COLO668 (cell line): ENCODE data around the gene SPC24.
"Not testable (repeated sequence)": the region's sequence is repeated elsewhere in the genome, so short reads cannot be mapped to it uniquely, and the experiment has no call there.

Experiments used
- DNase-seq: peaks from one replicate; lab custom pipeline; 2025; ENCODE audit not compliant: unreplicated experiment; lab: John Stamatoyannopoulos, UW

SPC24 gene

GRCh38 chr19:11131471-11131870 lies 24.1 kb downstream of the SPC24 start:
- DNase-seq, result no peak

DNA sequence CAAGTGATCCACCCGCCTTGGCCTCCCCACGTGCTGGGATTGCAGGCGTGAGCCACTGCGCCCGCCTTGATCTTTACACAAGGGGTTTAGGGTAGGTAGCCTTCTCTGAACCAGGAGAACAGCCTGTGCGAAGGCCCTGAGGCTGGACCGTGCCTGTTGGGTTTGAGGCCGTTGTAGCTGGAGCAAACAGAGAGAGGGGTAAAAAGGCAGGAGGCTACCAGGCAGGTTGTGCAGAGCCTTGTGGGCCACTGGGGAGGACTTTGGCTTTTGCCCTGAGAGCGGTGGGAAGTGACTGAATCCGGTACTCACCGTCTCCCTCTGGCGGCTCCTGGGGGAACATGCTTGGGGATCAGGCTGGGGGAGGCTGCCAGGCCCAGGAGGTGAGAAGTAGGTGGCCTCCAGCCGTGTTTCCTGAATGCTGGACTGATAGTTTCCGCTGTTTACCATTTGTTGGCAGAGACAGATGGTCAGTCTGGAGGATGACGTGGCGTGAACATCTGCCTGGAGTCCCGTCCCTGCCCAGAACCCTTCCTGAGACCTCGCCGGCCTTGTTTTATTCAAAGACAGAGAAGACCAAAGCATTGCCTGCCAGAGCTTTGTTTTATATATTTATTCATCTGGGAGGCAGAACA lies 24.6 kb downstream of the SPC24 start:
- DNase-seq, result peak; percentile 74

DNA sequence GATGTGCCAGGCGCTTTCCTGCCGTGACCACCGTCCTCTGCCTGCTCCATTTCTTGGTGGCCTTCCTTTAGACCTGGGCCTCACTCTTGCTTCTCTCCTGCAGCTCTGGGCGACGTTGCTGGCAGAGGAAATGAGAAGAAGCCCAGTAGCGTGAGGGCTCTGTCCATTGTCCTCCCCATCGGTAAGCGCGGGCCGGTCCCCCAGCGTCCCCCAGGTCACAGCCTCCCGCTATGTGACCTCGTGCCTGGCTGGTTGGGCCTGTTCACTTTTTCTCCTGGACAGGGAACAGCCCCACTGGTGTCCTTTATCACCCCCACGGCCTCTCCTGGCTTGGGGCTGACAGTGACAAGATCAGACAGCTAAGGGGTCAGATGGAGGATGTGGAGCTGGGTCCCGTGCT lies 27.7 kb downstream of the SPC24 start:
- DNase-seq, result no peak

DNA sequence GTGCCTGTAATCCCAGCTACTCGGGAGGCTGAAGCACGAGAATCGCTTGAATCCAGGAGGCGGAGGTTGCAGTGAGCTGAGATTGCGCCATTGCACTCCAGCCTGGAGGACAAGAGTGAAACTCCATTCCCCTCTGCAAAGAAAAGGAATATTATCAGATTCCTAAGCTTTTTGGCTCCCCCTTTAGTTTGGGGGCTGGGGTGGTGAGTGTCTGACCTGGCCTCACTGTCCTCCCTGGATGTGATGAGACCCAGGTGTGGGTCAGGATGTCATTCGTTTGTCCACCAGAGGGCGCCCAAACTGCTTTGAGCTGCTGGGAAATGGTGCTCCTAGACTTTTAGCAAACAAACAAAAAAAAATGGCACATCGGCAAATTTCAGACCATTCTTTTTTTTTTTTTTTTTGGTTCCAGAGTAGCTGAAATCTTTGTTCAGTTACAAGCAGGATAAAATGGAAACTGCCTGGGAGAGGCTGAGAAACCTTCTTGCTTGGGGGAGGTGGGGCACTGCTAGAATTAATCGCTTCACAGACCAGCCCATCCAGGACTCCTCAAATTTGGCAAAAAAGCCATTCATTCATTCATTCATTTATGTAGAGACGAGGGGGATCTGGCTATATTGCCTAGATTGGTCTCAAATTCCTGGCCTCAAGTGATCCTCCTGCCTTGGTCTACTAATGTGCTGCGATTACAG lies 29.4 kb downstream of the SPC24 start:
- DNase-seq, result peak; percentile 78

GRCh38 chr19:11124157-11124556 lies 31.4 kb downstream of the SPC24 start:
- not testable (repeated sequence) for DNase-seq

GRCh38 chr19:11123114-11123513 lies 32.5 kb downstream of the SPC24 start:
- DNase-seq, result no peak

DNA sequence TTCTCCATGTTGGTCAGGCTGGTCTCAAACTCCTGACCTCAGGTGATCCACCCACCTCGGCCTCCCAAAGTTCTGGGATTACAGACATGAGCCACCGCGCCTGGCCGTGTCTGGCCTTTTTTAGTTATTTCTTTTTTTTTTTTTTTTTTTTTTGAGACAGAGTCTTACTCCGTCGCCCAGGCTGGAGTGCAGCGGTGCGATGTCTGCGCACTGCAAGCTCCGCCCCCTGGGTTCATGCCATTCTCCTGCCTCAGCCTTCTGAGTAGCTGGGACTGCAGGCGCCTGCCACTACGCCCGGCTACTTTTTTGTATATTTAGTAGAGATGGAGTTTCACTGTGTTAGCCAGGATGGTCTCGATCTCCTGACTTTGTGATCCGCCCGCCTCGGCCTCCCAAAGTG lies 33.6 kb downstream of the SPC24 start:
- DNase-seq, result not testable (repeated sequence)

- no peak for DNase-seq
Measured at GRCh38 chr19:11116507-11116906, 39.1 kb downstream of the SPC24 start.

GRCh38 chr19:11115895-11116446 lies 39.6 kb downstream of the SPC24 start:
- no peak for DNase-seq

- no peak for DNase-seq
Measured at GRCh38 chr19:11115042-11115441, 40.5 kb downstream of the SPC24 start.

DNA sequence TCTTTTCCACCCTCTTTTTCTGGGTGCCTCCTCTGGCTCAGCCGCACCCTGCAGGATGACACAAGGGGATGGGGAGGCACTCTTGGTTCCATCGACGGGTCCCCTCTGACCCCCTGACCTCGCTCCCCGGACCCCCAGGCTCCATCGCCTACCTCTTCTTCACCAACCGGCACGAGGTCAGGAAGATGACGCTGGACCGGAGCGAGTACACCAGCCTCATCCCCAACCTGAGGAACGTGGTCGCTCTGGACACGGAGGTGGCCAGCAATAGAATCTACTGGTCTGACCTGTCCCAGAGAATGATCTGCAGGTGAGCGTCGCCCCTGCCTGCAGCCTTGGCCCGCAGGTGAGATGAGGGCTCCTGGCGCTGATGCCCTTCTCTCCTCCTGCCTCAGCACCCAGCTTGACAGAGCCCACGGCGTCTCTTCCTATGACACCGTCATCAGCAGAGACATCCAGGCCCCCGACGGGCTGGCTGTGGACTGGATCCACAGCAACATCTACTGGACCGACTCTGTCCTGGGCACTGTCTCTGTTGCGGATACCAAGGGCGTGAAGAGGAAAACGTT lies 42.4 kb downstream of the SPC24 start:
- no peak for DNase-seq

- no peak for DNase-seq
Measured at GRCh38 chr19:11111771-11112144, 43.8 kb downstream of the SPC24 start.

DNA sequence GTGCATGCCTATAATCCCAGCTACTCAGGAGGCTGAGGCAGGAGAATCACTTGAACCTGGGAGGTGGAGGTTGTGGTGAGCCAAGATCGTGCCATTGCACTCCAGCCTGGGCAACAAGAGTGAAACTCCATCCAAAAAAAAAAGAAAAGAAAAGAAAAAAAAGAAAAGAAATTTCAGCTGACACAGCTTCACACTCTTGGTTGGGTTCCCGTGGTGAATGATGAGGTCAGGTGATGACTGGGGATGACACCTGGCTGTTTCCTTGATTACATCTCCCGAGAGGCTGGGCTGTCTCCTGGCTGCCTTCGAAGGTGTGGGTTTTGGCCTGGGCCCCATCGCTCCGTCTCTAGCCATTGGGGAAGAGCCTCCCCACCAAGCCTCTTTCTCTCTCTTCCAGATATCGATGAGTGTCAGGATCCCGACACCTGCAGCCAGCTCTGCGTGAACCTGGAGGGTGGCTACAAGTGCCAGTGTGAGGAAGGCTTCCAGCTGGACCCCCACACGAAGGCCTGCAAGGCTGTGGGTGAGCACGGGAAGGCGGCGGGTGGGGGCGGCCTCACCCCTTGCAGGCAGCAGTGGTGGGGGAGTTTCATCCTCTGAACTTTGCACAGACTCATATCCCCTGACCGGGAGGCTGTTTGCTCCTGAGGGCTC lies 44.3 kb downstream of the SPC24 start:
- no peak for DNase-seq

- DNase-seq, result no peak
Measured at GRCh38 chr19:11108746-11109145, 46.8 kb downstream of the SPC24 start.

GRCh38 chr19:11106477-11106876 lies 49.1 kb downstream of the SPC24 start:
- DNase-seq, result no peak

GRCh38 chr19:11105014-11105636 lies 50.5 kb downstream of the SPC24 start:
- no peak for DNase-seq

DNA sequence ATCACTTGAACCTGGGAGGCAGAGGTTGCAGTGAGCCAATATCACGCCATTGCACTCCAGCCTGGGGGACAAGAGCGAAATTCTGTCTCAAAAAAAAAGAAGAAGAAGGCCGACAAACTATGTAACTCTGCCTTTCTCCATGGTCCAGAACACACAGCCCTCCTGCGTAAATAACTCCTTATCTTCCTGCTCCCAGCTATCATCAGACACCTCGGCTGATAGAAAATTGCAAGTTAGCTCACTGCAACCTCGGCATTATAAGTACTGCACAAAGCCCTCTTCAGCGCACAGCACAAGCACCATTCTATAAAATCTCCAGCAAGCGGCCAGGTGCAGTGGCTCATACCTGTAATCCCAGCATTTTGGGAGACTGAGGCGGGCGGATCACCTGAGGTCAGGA lies 51.9 kb downstream of the SPC24 start:
- not testable (repeated sequence) for DNase-seq

DNA sequence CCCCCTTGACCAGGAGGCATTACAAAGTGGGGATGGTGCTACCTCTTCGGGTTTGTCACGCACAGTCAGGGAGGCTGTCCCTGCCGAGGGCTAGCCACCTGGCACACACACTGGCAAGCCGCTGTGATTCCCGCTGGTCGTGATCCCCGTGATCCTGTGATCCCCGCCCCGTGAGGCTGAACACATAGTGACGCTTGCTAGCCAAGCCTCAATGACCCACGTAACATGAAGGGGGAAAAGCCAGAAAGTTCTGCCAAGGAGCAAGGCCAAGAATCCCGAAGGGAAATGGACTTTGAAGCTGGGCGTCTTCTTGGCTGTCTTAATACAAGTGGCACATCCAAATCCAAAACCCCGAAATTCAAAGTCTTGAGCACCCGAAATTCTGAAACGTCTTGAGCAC lies 52.6 kb downstream of the SPC24 start:
- no peak for DNase-seq

DNA sequence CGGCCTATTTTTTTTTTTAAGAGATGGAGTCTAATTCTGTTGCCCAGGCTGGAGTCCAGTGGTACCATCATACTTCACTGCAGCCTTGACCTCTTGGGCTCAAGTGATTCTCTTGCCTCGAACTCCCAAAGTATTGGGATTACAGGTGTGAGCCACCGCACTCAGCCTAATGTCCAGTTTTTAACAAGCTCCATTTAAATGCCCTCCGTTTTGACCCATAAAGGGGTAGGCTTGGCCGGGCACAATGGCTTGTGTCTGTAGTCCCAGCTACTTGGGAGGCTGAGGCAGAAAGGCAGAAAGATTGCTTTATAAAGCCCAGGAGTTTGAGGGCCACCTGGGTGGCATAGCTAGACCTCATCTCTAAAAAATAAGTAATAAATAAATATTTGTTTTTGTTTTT lies 54.5 kb downstream of the SPC24 start:
- no peak for DNase-seq

DNA sequence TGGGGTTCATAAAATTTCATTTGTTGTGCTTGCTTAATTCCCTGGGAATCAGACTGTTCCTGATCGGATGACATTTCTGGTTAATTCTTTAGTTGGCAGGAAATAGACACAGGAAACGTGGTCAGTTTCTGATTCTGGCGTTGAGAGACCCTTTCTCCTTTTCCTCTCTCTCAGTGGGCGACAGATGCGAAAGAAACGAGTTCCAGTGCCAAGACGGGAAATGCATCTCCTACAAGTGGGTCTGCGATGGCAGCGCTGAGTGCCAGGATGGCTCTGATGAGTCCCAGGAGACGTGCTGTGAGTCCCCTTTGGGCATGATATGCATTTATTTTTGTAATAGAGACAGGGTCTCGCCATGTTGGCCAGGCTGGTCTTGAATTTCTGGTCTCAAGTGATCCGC lies 55.5 kb downstream of the SPC24 start:
- no peak for DNase-seq

GRCh38 chr19:11098861-11099260 lies 56.7 kb downstream of the SPC24 start:
- DNase-seq, result no peak
